Measurements from ENCODE around the gene ENTPD1.

The ENTPD1 gene

GRCh38 chr10:95711492-95711891, 44.5 kb upstream of the ENTPD1 start:
- H3K27ac ChIP-seq (ENCODE audit: extremely low read depth, low read depth, low read length): no peak overlapping the region
- CTCF ChIA-PET: no interaction called here
- H3K4me1 ChIP-seq (ENCODE audit: control insufficient read depth, insufficient read depth, low read length): no peaks in the 10 kb centered on the region
- no peak overlapping the region for H3K4me3 ChIP-seq (ENCODE audit: low read depth, low read length)
- no peaks in the 10 kb centered on the region for H3K36me3 ChIP-seq (ENCODE audit: control insufficient read depth in 2 of 2, insufficient read depth in 1 of 2, low read length in 2 of 2)
- no peaks in the 10 kb centered on the region for H3K9me3 ChIP-seq (ENCODE audit: control insufficient read depth, insufficient read depth, low read depth, low read length)
- TF ChIP-seq ZNF426 (tag by site-specific recombination; IDR thresholded peaks at IDR 0.05) (no peak), ZNF521 (tag by site-specific recombination; IDR thresholded peaks at IDR 0.05) (no peak), ZBTB8A (tag by site-specific recombination; IDR thresholded peaks at IDR 0.05) (no peak), ZNF626 (tag by site-specific recombination; IDR thresholded peaks at IDR 0.05) (no peak), ZBTB1 (tag by site-specific recombination; IDR thresholded peaks at IDR 0.05) (no peak), ZNF350 (tag by site-specific recombination; IDR thresholded peaks at IDR 0.05) (no peak), KLF1 (tag by site-specific recombination; IDR thresholded peaks at IDR 0.05) (no peak), KLF16 (tag by site-specific recombination; IDR thresholded peaks at IDR 0.05) (no peak), GLIS2 (tag by site-specific recombination; IDR thresholded peaks at IDR 0.05) (no peak), ZNF155 (tag by site-specific recombination; IDR thresholded peaks at IDR 0.05) (no peak), HOXA7 (CRISPR knock-in tag; IDR thresholded peaks at IDR 0.05; ENCODE audit: borderline replicate concordance) (no peak), TCF7L2 (IDR thresholded peaks at IDR 0.05; ENCODE audit: borderline replicate concordance, low read depth, low read length) (no peak), BCL11B (tag by site-specific recombination; IDR thresholded peaks at IDR 0.05; ENCODE audit: low read depth) (no peak), SP7 (tag by site-specific recombination; IDR thresholded peaks at IDR 0.05) (no peak), ZNF366 (tag by site-specific recombination; conservative IDR thresholded peaks at IDR 0.05) (no peak)
- POLR2A ChIA-PET: no interaction called here

- Histone ChIP-seq H3K4me3 (ENCODE audit: low read depth, low read length) (no peak overlapping the region), H3K27ac (ENCODE audit: extremely low read depth, low read depth, low read length) (no peak overlapping the region), H3K36me3 (ENCODE audit: control insufficient read depth in 2 of 2, insufficient read depth in 1 of 2, low read length in 2 of 2) (no peaks in the 10 kb centered on the region), H3K4me1 (ENCODE audit: control insufficient read depth, insufficient read depth, low read length) (no peaks in the 10 kb centered on the region), H3K9me3 (ENCODE audit: control insufficient read depth, insufficient read depth, low read depth, low read length) (no peaks in the 10 kb centered on the region)
- ChIA-PET CTCF (interaction anchor here (1.2 to 3.4 kb wide), 2 partner anchors 22 to 125 kb away, joined by 4 to 14 read pairs; partner anchors contain the start of gene TCTN3), POLR2A (no interaction called here)
- TF ChIP-seq ZNF394 (tag by site-specific recombination; IDR thresholded peaks at IDR 0.05; ENCODE audit: borderline replicate concordance) (no peak), ZNF704 (tag by site-specific recombination; IDR thresholded peaks at IDR 0.05) (no peak), ZBTB10 (tag by site-specific recombination; IDR thresholded peaks at IDR 0.05) (no peak)
Measured at GRCh38 chr10:95716466-95716865, 39.5 kb upstream of the ENTPD1 start.

GRCh38 chr10:95716866-95717265, 39.1 kb upstream of the ENTPD1 start:
- no peaks in the 10 kb centered on the region for H3K36me3 ChIP-seq (ENCODE audit: control insufficient read depth in 2 of 2, insufficient read depth in 1 of 2, low read length in 2 of 2)
- ChIA-PET POLR2A (no interaction called here), CTCF (interaction anchor here (1.2 to 3.4 kb wide), 2 partner anchors 23 to 124 kb away, joined by 4 to 14 read pairs; partner anchors contain the start of gene TCTN3)
- H3K4me1 ChIP-seq (ENCODE audit: control insufficient read depth, insufficient read depth, low read length): no peaks in the 10 kb centered on the region
- H3K27ac ChIP-seq (ENCODE audit: extremely low read depth, low read depth, low read length): no peak overlapping the region
- no peak overlapping the region for H3K4me3 ChIP-seq (ENCODE audit: low read depth, low read length)
- H3K9me3 ChIP-seq (ENCODE audit: control insufficient read depth, insufficient read depth, low read depth, low read length): no peaks in the 10 kb centered on the region
- TF ChIP-seq ZNF341 (tag by site-specific recombination; IDR thresholded peaks at IDR 0.05; ENCODE audit: low read depth): no peak
- no peak for TF ChIP-seq ZNF24 (tag by site-specific recombination; IDR thresholded peaks at IDR 0.05)
- no peak for TF ChIP-seq ZNF148 (tag by site-specific recombination; IDR thresholded peaks at IDR 0.05; ENCODE audit: borderline replicate concordance)
- no peak for TF ChIP-seq ZNF645 (tag by site-specific recombination; IDR thresholded peaks at IDR 0.05)
- TF ChIP-seq ZNF639 (tag by site-specific recombination; IDR thresholded peaks at IDR 0.05): no peak
- TF ChIP-seq ZNF610 (tag by site-specific recombination; IDR thresholded peaks at IDR 0.05; ENCODE audit: borderline replicate concordance): no peak

All from HEK293 (cell line).